HL-60 (cell line): ENCODE data around the gene FBXL17.

Experiments
- DNase-seq, 2 experiments: peaks; one replicate each; pipeline ENCODE4 v3.0.0-alpha.2; 2010 to 2020; ENCODE audit warnings: low read depth in 1 of 2, low spot score in 1 of 2
- H3K27ac ChIP-seq: fragments of 250-450 bp; sonication (Bioruptor Pico); replicated peaks from 2 replicates; pipeline ENCODE4 v1.5.1; 2020; ENCODE audit warnings: mild to moderate bottlenecking, moderate library complexity
- H3K27me3 ChIP-seq: fragments of 250-450 bp; sonication (Bioruptor Pico); 2 replicates; pipeline ENCODE4 v1.5.1; 2021; ENCODE audit warnings: mild to moderate bottlenecking, moderate library complexity; ENCODE audit not compliant: insufficient read depth, poor library complexity, severe bottlenecking
- H3K4me3 ChIP-seq: replicated peaks from 2 replicates; pipeline ENCODE4 v1.5.1; 2011; ENCODE audit warnings: mild to moderate bottlenecking, control low read depth, low read length; ENCODE audit not compliant: insufficient read depth
- GABPA ChIP-seq: IDR thresholded peaks from 2 replicates; pipeline ENCODE4 v1.6.1; 2012; ENCODE audit warnings: low read depth
- POLR2AphosphoS5 ChIP-seq: IDR thresholded peaks from 2 replicates; pipeline ENCODE4 v1.6.1; 2012; ENCODE audit warnings: low read depth
- SPI1 ChIP-seq: IDR thresholded peaks from 2 replicates; pipeline ENCODE4 v1.6.1; 2012; ENCODE audit warnings: low read depth, mild to moderate bottlenecking, borderline replicate concordance
- TF ChIP-seq, protein P1 (sequence below): IDR thresholded peaks from 2 replicates; pipeline ENCODE4 v1.6.1; 2012; ENCODE audit warnings: low read depth; ENCODE audit not compliant: insufficient replicate concordance
- TF ChIP-seq, protein P2 (sequence below): IDR thresholded peaks from one replicate; pipeline ENCODE4 v1.5.1; 2011; ENCODE audit warnings: low read length, control low read depth, inconsistent platforms; ENCODE audit not compliant: insufficient read depth

Gene FBXL17

GRCh38 chr5:107840592-107840991, 541.3 kb downstream of the FBXL17 start:
- no peak overlapping the region for H3K4me3 ChIP-seq
- TF ChIP-seq, protein P1, sequence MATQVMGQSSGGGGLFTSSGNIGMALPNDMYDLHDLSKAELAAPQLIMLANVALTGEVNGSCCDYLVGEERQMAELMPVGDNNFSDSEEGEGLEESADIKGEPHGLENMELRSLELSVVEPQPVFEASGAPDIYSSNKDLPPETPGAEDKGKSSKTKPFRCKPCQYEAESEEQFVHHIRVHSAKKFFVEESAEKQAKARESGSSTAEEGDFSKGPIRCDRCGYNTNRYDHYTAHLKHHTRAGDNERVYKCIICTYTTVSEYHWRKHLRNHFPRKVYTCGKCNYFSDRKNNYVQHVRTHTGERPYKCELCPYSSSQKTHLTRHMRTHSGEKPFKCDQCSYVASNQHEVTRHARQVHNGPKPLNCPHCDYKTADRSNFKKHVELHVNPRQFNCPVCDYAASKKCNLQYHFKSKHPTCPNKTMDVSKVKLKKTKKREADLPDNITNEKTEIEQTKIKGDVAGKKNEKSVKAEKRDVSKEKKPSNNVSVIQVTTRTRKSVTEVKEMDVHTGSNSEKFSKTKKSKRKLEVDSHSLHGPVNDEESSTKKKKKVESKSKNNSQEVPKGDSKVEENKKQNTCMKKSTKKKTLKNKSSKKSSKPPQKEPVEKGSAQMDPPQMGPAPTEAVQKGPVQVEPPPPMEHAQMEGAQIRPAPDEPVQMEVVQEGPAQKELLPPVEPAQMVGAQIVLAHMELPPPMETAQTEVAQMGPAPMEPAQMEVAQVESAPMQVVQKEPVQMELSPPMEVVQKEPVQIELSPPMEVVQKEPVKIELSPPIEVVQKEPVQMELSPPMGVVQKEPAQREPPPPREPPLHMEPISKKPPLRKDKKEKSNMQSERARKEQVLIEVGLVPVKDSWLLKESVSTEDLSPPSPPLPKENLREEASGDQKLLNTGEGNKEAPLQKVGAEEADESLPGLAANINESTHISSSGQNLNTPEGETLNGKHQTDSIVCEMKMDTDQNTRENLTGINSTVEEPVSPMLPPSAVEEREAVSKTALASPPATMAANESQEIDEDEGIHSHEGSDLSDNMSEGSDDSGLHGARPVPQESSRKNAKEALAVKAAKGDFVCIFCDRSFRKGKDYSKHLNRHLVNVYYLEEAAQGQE = no peak
- TF ChIP-seq SPI1 (no peak), POLR2AphosphoS5 (no peak), GABPA (no peak)
- TF ChIP-seq, protein P2, sequence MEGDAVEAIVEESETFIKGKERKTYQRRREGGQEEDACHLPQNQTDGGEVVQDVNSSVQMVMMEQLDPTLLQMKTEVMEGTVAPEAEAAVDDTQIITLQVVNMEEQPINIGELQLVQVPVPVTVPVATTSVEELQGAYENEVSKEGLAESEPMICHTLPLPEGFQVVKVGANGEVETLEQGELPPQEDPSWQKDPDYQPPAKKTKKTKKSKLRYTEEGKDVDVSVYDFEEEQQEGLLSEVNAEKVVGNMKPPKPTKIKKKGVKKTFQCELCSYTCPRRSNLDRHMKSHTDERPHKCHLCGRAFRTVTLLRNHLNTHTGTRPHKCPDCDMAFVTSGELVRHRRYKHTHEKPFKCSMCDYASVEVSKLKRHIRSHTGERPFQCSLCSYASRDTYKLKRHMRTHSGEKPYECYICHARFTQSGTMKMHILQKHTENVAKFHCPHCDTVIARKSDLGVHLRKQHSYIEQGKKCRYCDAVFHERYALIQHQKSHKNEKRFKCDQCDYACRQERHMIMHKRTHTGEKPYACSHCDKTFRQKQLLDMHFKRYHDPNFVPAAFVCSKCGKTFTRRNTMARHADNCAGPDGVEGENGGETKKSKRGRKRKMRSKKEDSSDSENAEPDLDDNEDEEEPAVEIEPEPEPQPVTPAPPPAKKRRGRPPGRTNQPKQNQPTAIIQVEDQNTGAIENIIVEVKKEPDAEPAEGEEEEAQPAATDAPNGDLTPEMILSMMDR = no peak
- no peak overlapping the region for H3K27ac ChIP-seq
- DNase-seq = no peak
- no peaks in the 10 kb centered on the region for H3K27me3 ChIP-seq

GRCh38 chr5:107840161-107840560, 541.7 kb downstream of the FBXL17 start:
- TF ChIP-seq, protein P1 = no peak
- TF ChIP-seq, protein P2 = no peak
- no peak for TF ChIP-seq SPI1
- TF ChIP-seq POLR2AphosphoS5 = no peak
- TF ChIP-seq GABPA = no peak
- Histone ChIP-seq H3K4me3 (no peak overlapping the region), H3K27me3 (no peaks in the 10 kb centered on the region), H3K27ac (no peak overlapping the region)
- no peak for DNase-seq

DNA sequence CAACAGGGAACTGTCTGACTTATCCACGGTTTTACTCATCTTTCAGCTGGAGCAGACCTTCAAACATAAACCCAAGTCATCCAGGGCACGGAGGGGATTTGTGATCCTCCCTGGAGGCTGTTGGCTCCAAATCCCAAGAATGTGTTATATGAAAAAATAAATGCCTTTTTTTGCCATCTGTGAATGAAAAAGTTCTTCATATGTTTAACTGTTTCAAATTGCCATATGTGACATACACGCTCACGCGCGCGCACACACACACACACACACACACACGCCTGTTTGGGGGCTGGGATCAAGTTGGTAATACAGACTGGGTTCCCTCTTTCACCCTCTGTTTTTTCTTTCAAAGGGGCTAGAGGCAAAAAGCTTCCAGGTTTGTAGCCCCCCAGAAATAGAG, 546.8 kb downstream of the FBXL17 start:
- Histone ChIP-seq H3K27me3 (no peaks in the 10 kb centered on the region), H3K27ac (no peak overlapping the region), H3K4me3 (no peak overlapping the region)
- DNase-seq = no peak
- TF ChIP-seq, protein P1 = no peak
- TF ChIP-seq GABPA (no peak), SPI1 (no peak), POLR2AphosphoS5 (no peak)
- TF ChIP-seq, protein P2 = no peak
